Measurements from ENCODE around the gene ADGRL3. TPM values are rescaled to one million over a fixed set of nuclear protein-coding genes. Genes with fewer than 3 reads are reported as not detected.
"Not testable (repeated sequence)": the region's sequence is repeated elsewhere in the genome, so short reads cannot be mapped to it uniquely, and the experiment has no call there.

The ADGRL3 gene
- total RNA-seq, 2 experiments from 2014 or later = not detected

- H4K20me1 ChIP-seq (ENCODE audit: insufficient read depth, low read length) = no peaks in the 10 kb centered on the region
- no peak for DNase-seq (ENCODE audit: low spot score)
- no peaks in the 10 kb centered on the region for H3K9me2 ChIP-seq (ENCODE audit: insufficient read depth, low read length)
- H3K4me2 ChIP-seq (ENCODE audit: low read length) = no peak overlapping the region
- no peaks in the 10 kb centered on the region for H3K36me3 ChIP-seq (ENCODE audit: insufficient read depth, low read length)
- BruUV-seq (replicated peaks) = no TSS peak
- H2AFZ ChIP-seq (ENCODE audit: low read length) = no peak overlapping the region
- intact Hi-C loops (cut with micrococcal nuclease; ENCODE audit: unreplicated experiment) = no loop called here
- no peak overlapping the region for H3K27ac ChIP-seq (ENCODE audit: low read depth, low read length, poor library complexity, severe bottlenecking)
- CTCF ChIA-PET (ENCODE audit: unreplicated experiment) = no interaction called here
- 0 out of 2 replicates have a peak, but pooled peaks cover 4% of the 10 kb centered on the region for H3K9me3 ChIP-seq (ENCODE audit: low read length)
- TF ChIP-seq, protein P1, sequence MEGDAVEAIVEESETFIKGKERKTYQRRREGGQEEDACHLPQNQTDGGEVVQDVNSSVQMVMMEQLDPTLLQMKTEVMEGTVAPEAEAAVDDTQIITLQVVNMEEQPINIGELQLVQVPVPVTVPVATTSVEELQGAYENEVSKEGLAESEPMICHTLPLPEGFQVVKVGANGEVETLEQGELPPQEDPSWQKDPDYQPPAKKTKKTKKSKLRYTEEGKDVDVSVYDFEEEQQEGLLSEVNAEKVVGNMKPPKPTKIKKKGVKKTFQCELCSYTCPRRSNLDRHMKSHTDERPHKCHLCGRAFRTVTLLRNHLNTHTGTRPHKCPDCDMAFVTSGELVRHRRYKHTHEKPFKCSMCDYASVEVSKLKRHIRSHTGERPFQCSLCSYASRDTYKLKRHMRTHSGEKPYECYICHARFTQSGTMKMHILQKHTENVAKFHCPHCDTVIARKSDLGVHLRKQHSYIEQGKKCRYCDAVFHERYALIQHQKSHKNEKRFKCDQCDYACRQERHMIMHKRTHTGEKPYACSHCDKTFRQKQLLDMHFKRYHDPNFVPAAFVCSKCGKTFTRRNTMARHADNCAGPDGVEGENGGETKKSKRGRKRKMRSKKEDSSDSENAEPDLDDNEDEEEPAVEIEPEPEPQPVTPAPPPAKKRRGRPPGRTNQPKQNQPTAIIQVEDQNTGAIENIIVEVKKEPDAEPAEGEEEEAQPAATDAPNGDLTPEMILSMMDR (conservative IDR thresholded peaks at IDR 0.05; ENCODE audit: low read length) = no peak
- no peak for TF ChIP-seq EZH2phosphoT487 (IDR thresholded peaks at IDR 0.05; ENCODE audit: borderline replicate concordance, low read depth, low read length)
- POLR2A ChIA-PET = no interaction called here
- H3K4me1 ChIP-seq (ENCODE audit: insufficient read depth, low read length, poor library complexity, severe bottlenecking) = no peaks in the 10 kb centered on the region
- no peak overlapping the region for H3K4me3 ChIP-seq (ENCODE audit: low read depth, low read length, poor library complexity, severe bottlenecking)
- H3K79me2 ChIP-seq (ENCODE audit: insufficient read depth, low read depth, low read length) = no peaks in the 10 kb centered on the region
Observed at GRCh38 chr4:61753739-61754138, 553.6 kb downstream of the ADGRL3 start.

- POLR2A ChIA-PET = not testable (repeated sequence)
Observed at GRCh38 chr4:61756937-61757336, 556.8 kb downstream of the ADGRL3 start.

GRCh38 chr4:61757983-61758382, 557.9 kb downstream of the ADGRL3 start:
- CTCF ChIA-PET (ENCODE audit: unreplicated experiment); H4K20me1 ChIP-seq (ENCODE audit: insufficient read depth, low read length); H3K4me2 ChIP-seq (ENCODE audit: low read length); intact Hi-C loops (cut with micrococcal nuclease; ENCODE audit: unreplicated experiment); H3K79me2 ChIP-seq (ENCODE audit: insufficient read depth, low read depth, low read length); H3K9me2 ChIP-seq (ENCODE audit: insufficient read depth, low read length); H3K4me1 ChIP-seq (ENCODE audit: insufficient read depth, low read length, poor library complexity, severe bottlenecking); BruUV-seq (replicated peaks); H3K36me3 ChIP-seq (ENCODE audit: insufficient read depth, low read length); DNase-seq (ENCODE audit: low spot score); POLR2A ChIA-PET; H2AFZ ChIP-seq (ENCODE audit: low read length); H3K4me3 ChIP-seq (ENCODE audit: low read depth, low read length, poor library complexity, severe bottlenecking); H3K27ac ChIP-seq (ENCODE audit: low read depth, low read length, poor library complexity, severe bottlenecking); H3K9me3 ChIP-seq (ENCODE audit: low read length): not testable (repeated sequence)

More at GRCh38 chr4:61756937-61757336, 556.8 kb downstream of the ADGRL3 start:
- H2AFZ ChIP-seq (ENCODE audit: low read length); H3K36me3 ChIP-seq (ENCODE audit: insufficient read depth, low read length); H3K4me1 ChIP-seq (ENCODE audit: insufficient read depth, low read length, poor library complexity, severe bottlenecking); DNase-seq (ENCODE audit: low spot score); intact Hi-C loops (cut with micrococcal nuclease; ENCODE audit: unreplicated experiment); H3K4me2 ChIP-seq (ENCODE audit: low read length); H3K4me3 ChIP-seq (ENCODE audit: low read depth, low read length, poor library complexity, severe bottlenecking); H4K20me1 ChIP-seq (ENCODE audit: insufficient read depth, low read length); BruUV-seq (replicated peaks); H3K9me2 ChIP-seq (ENCODE audit: insufficient read depth, low read length); CTCF ChIA-PET (ENCODE audit: unreplicated experiment); H3K79me2 ChIP-seq (ENCODE audit: insufficient read depth, low read depth, low read length); H3K9me3 ChIP-seq (ENCODE audit: low read length); H3K27ac ChIP-seq (ENCODE audit: low read depth, low read length, poor library complexity, severe bottlenecking): not testable (repeated sequence)

DNA sequence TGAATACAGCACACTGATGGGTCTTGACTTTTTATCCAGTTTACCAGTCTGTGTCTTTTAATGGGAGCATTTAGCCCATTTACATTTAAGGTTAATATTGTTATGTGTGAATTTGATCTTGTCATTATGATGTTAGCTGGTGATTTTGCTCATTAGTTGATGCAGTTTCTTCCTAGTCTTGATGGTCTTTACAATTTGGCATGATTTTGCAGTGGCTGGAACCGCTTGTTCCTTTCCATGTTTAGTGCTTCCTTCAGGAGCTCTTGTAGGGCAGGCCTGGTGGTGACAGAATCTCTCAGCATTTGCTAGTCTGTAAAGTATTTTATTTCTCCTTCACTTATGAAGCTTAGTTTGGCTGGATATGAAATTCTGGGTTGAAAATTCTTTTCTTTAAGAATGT, 558.5 kb downstream of the ADGRL3 start:
- H3K9me3 ChIP-seq (ENCODE audit: low read length); CTCF ChIA-PET (ENCODE audit: unreplicated experiment); H3K4me2 ChIP-seq (ENCODE audit: low read length); H3K36me3 ChIP-seq (ENCODE audit: insufficient read depth, low read length); H3K4me3 ChIP-seq (ENCODE audit: low read depth, low read length, poor library complexity, severe bottlenecking); H3K79me2 ChIP-seq (ENCODE audit: insufficient read depth, low read depth, low read length); H3K9me2 ChIP-seq (ENCODE audit: insufficient read depth, low read length); BruUV-seq (replicated peaks); H2AFZ ChIP-seq (ENCODE audit: low read length); H3K27ac ChIP-seq (ENCODE audit: low read depth, low read length, poor library complexity, severe bottlenecking); intact Hi-C loops (cut with micrococcal nuclease; ENCODE audit: unreplicated experiment); POLR2A ChIA-PET; H3K4me1 ChIP-seq (ENCODE audit: insufficient read depth, low read length, poor library complexity, severe bottlenecking); DNase-seq (ENCODE audit: low spot score); H4K20me1 ChIP-seq (ENCODE audit: insufficient read depth, low read length): not testable (repeated sequence)

GRCh38 chr4:61759245-61759644, 559.1 kb downstream of the ADGRL3 start:
- CTCF ChIA-PET (ENCODE audit: unreplicated experiment); H3K9me2 ChIP-seq (ENCODE audit: insufficient read depth, low read length); H3K27ac ChIP-seq (ENCODE audit: low read depth, low read length, poor library complexity, severe bottlenecking); H2AFZ ChIP-seq (ENCODE audit: low read length); H3K4me1 ChIP-seq (ENCODE audit: insufficient read depth, low read length, poor library complexity, severe bottlenecking); H3K79me2 ChIP-seq (ENCODE audit: insufficient read depth, low read depth, low read length); intact Hi-C loops (cut with micrococcal nuclease; ENCODE audit: unreplicated experiment); POLR2A ChIA-PET; H3K4me3 ChIP-seq (ENCODE audit: low read depth, low read length, poor library complexity, severe bottlenecking); DNase-seq (ENCODE audit: low spot score); H3K36me3 ChIP-seq (ENCODE audit: insufficient read depth, low read length); BruUV-seq (replicated peaks); H3K9me3 ChIP-seq (ENCODE audit: low read length); H4K20me1 ChIP-seq (ENCODE audit: insufficient read depth, low read length); H3K4me2 ChIP-seq (ENCODE audit: low read length): not testable (repeated sequence)

DNA sequence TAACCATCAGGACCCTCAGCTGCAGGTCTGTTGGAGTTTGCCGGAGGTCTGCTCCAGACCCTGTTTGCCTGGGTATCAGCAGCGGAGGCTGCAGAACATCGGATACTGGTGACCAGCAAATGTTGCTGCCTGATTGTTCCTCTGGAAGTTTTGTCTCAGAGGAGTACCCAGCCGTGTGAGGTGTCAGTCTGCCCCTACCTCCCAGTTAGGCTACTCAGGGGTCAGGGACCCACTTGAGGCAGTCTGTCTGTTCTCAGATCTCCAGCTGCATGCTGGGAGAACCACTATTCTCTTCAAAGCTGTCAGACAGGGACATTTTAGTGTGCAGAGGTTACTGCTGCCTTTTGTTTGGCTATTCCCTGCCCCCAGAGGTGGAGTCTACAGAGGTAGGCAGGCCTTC, 559.8 kb downstream of the ADGRL3 start:
- H3K9me3 ChIP-seq (ENCODE audit: low read length); H3K4me3 ChIP-seq (ENCODE audit: low read depth, low read length, poor library complexity, severe bottlenecking); H3K4me1 ChIP-seq (ENCODE audit: insufficient read depth, low read length, poor library complexity, severe bottlenecking); H3K27ac ChIP-seq (ENCODE audit: low read depth, low read length, poor library complexity, severe bottlenecking); H2AFZ ChIP-seq (ENCODE audit: low read length); DNase-seq (ENCODE audit: low spot score); H3K4me2 ChIP-seq (ENCODE audit: low read length); BruUV-seq (replicated peaks); intact Hi-C loops (cut with micrococcal nuclease; ENCODE audit: unreplicated experiment); POLR2A ChIA-PET; H4K20me1 ChIP-seq (ENCODE audit: insufficient read depth, low read length); H3K36me3 ChIP-seq (ENCODE audit: insufficient read depth, low read length); H3K79me2 ChIP-seq (ENCODE audit: insufficient read depth, low read depth, low read length); H3K9me2 ChIP-seq (ENCODE audit: insufficient read depth, low read length); CTCF ChIA-PET (ENCODE audit: unreplicated experiment): not testable (repeated sequence)

Data from OCI-LY7 (cell line).